Measurements from ENCODE around the gene UNC119.

UNC119 gene

DNA sequence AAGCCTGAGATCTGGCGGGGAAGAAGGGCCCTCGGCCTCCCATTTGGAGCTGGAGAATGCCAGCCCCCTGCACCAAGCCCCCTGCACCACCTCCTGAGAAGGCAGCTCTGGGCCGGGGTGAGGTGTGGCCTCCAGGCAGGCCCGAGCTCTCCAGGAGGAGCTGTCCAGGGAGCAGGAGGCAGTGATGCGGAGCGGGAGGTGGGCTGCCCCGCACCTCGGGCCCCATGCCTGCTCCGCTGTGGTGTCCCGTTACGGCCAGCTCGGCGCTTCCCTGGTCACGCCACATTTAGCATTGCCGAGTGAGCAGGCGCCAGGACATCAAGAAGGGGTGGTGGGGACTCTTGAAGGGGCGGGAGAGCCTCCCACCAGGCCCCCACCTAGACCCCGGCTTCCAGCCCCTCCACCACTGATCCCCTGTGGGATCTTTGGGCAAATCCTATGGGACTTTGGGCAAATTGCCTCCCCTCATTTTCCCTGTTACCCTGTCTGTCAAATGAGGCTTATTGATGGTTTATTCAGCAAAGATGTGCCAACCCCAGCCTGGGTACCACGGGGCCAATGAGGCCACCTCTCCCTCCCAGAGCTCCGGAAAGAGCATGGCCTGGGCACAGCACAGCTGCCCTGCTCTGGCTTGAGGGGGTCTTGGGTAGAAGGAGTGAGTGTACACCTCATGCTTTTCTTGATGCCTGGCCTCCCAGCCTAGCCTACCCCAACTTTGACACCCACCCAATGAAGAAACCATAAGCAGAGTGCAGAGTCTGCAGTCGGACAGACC is 30.9 kb downstream of the UNC119 start:
- TF ChIP-seq, protein P1, sequence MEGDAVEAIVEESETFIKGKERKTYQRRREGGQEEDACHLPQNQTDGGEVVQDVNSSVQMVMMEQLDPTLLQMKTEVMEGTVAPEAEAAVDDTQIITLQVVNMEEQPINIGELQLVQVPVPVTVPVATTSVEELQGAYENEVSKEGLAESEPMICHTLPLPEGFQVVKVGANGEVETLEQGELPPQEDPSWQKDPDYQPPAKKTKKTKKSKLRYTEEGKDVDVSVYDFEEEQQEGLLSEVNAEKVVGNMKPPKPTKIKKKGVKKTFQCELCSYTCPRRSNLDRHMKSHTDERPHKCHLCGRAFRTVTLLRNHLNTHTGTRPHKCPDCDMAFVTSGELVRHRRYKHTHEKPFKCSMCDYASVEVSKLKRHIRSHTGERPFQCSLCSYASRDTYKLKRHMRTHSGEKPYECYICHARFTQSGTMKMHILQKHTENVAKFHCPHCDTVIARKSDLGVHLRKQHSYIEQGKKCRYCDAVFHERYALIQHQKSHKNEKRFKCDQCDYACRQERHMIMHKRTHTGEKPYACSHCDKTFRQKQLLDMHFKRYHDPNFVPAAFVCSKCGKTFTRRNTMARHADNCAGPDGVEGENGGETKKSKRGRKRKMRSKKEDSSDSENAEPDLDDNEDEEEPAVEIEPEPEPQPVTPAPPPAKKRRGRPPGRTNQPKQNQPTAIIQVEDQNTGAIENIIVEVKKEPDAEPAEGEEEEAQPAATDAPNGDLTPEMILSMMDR (IDR thresholded peaks at IDR 0.05; ENCODE audit: low read depth, low read length, missing control alignments), result no peak
- no peak for DNase-seq (ENCODE audit: low read depth)
- no peak overlapping the region for H3K4me3 ChIP-seq (ENCODE audit: low read depth, low read length)

DNA sequence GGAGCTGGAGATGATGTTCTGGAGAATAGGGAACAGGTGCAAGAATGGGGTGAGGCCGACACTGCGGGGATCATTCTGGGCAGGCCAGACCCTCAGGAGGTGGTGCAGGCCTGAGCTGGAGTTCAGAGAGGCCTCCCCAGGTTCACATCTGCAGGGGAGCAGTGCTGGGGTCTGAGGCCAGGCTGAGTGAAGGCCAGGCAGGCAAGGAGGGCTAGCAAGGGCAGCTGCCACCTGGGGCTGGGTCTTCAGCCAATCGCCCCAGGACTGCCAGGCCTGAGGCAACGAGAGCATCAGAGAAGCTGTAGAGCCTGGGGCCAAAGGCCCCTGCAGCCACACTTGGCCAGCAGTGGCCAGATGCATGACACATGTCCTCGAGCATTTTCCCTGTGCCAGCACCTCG is 31.7 kb downstream of the UNC119 start:
- DNase-seq (ENCODE audit: low read depth), result no peak
- TF ChIP-seq, protein P1 (IDR thresholded peaks at IDR 0.05; ENCODE audit: low read depth, low read length, missing control alignments), result no peak
- no peak overlapping the region for H3K4me3 ChIP-seq (ENCODE audit: low read depth, low read length)

DNA sequence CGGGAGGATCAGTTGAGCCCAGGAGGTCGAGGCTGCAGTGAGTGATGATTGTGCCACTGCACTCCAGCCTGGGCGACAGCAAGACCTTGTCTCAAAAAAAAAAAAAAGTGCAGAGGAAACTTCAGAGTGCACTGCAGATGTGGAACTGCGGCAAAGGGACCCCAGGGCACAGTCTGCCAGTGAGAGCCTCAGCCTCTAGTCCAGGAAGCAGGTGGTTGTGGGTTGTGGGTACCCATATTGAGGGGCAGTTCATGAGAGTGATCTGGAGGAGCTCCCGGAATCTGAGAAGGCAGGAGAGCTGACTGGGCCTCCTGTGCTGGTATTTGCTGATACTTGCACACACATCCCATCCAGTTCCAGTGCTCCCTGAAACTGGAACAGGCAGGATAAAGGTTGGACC is 33.2 kb downstream of the UNC119 start:
- no peak for DNase-seq (ENCODE audit: low read depth)
- no peak overlapping the region for H3K4me3 ChIP-seq (ENCODE audit: low read depth, low read length)
- TF ChIP-seq, protein P1 (IDR thresholded peaks at IDR 0.05; ENCODE audit: low read depth, low read length, missing control alignments), result no peak

DNA sequence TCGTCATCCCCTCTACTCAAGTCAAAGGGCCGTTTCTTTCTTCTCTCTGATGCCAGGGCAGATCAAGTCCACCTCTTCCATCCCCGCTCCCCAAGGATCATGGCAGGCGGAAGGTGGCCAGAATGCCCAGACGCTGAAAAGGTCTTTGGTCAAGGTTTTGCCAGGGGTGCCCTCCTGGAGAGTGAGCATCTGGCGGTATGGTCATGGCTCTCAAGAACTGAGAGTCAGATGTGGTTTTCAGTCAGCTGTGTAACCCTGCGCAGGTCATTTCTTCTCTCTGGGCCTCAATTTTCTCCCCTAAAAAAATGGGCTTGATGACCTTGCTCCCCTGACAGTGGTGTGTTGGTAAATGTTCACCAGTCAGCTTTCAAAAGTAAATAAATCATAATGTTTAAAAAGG is 33.8 kb downstream of the UNC119 start:
- TF ChIP-seq, protein P1 (IDR thresholded peaks at IDR 0.05; ENCODE audit: low read depth, low read length, missing control alignments), result no peak
- H3K4me3 ChIP-seq (ENCODE audit: low read depth, low read length), result no peak overlapping the region
- DNase-seq (ENCODE audit: low read depth), result no peak

DNA sequence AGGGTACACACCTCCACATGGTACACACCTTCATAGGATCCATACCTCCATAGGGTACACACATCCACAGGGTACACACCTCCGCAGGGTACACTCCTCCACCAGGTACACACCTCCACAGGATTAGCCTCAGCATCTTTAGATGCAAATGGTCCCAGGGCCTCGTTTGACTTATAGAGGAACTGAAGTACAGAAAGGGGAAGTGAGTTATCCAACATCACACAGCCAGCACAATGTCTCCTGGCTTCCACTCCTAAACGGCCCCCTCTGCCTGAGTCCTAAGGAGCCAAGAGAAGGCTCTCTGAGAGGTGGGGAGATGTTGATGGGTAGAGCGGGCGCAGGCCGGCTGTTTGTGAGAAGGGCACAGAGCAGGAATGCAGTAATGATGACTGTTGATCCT is 34.3 kb downstream of the UNC119 start:
- DNase-seq (ENCODE audit: low read depth), result peak; percentile 18
- TF ChIP-seq, protein P1 (IDR thresholded peaks at IDR 0.05; ENCODE audit: low read depth, low read length, missing control alignments), result no peak
- H3K4me3 ChIP-seq (ENCODE audit: low read depth, low read length), result no peak overlapping the region

DNA sequence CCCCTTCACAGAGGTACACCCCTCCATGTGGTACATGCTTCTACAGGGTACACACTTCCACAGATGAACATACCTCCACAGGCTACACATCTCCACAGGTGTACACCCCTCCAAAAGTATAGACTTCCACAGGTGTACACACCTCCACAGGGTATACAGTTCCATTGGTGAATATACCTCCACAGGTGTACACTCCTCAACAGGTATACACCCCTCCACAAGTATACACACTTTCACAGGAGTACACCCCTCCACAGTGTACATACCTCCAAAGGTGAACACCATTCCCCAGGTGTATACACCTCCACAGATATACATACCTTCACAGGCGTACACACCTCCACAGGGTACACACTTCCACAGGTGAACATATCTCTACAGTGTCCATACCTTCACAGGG is 36.9 kb downstream of the UNC119 start:
- H3K4me3 ChIP-seq (ENCODE audit: low read depth, low read length), result no peak overlapping the region
- TF ChIP-seq, protein P1 (IDR thresholded peaks at IDR 0.05; ENCODE audit: low read depth, low read length, missing control alignments), result no peak
- DNase-seq (ENCODE audit: low read depth), result no peak

DNA sequence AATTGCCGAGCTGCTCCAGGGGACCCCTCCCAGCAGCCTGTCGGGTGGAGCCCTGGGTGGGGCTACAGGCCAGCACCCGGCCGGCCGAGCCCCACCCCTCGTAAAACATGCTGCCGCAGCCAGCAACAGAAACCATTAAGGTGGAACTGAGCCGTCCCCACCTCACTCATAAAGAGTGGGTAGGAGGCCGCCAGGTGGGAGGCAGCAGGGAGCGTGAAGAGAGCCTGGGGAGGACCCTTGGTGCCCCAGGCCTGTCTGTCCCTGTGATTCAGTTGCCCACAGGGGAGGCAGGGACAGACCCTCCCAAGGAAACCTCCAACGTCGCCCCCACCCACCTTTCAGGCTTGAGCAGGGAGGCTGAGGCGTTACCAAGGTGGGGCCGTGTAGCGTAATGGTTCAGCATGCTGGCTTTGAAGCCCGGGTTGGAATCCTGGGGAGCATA is 37.8 kb downstream of the UNC119 start:
- no peak overlapping the region for H3K4me3 ChIP-seq (ENCODE audit: low read depth, low read length)
- TF ChIP-seq, protein P1 (IDR thresholded peaks at IDR 0.05; ENCODE audit: low read depth, low read length, missing control alignments), result no peak
- no peak for DNase-seq (ENCODE audit: low read depth)

Measured in GM12864 (cell line).